ENCODE results near the gene FAM210A.

The FAM210A gene

GRCh38 chr18:13616041-13616440 lies 110.3 kb downstream of the FAM210A start:
- DNase-seq (ENCODE audit: low read depth), result no peak
- TF ChIP-seq CTCF (conservative IDR thresholded peaks at IDR 0.05; ENCODE audit: control insufficient read depth, insufficient read depth, low read depth, low read length), result no peak
- no peak overlapping the region for H3K4me3 ChIP-seq (ENCODE audit: control insufficient read depth, low read depth, low read length)

DNA sequence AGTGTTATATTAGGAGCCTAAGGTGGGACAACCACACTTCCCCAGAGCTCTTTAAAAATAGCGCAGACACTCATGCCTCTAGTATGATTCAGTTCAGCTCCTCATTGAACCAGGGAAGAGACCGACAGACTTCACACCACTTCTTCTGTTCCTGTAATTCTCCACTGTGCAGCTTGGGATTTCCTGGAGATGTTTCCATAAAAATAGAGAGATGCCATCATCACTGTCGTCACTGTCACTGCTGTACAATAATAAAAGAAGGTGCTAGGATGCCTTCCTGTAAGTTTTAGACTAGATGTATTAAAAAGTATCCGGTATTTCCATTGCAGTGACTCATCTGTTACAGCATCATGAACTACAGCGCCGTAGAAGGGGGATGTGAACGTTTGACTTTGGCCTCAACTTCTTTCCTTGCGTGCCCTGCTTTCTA lies 110.9 kb downstream of the FAM210A start:
- no peak for TF ChIP-seq CTCF (conservative IDR thresholded peaks at IDR 0.05; ENCODE audit: control insufficient read depth, insufficient read depth, low read depth, low read length)
- H3K4me3 ChIP-seq (ENCODE audit: control insufficient read depth, low read depth, low read length), result no peak overlapping the region
- no peak for DNase-seq (ENCODE audit: low read depth)

GRCh38 chr18:13614641-13615288 lies 111.6 kb downstream of the FAM210A start:
- TF ChIP-seq CTCF (conservative IDR thresholded peaks at IDR 0.05; ENCODE audit: control insufficient read depth, insufficient read depth, low read depth, low read length), result no peak
- no peak overlapping the region for H3K4me3 ChIP-seq (ENCODE audit: control insufficient read depth, low read depth, low read length)
- DNase-seq (ENCODE audit: low read depth), result no peak

- DNase-seq (ENCODE audit: low read depth), result no peak
- no peak overlapping the region for H3K4me3 ChIP-seq (ENCODE audit: control insufficient read depth, low read depth, low read length)
- TF ChIP-seq CTCF (conservative IDR thresholded peaks at IDR 0.05; ENCODE audit: control insufficient read depth, insufficient read depth, low read depth, low read length), result no peak
Observed at GRCh38 chr18:13613591-13614501, 112.5 kb downstream of the FAM210A start.

All from fibroblast of mammary gland (primary cell).